Measurements from ENCODE around the gene PSAPL1.
A peak's percentile ranks its signal among the peaks of the same experiment; 100 is the strongest.

PSAPL1 gene

GRCh38 chr4:7444314-7444713 is 9.6 kb upstream of the PSAPL1 start:
- Mint-ChIP-seq H3K27me3 (peaks cover 17% of the 10 kb centered on the region), H3K4me1 (no peaks in the 10 kb centered on the region), H3K36me3 (no peaks in the 10 kb centered on the region), H3K27ac (no peak overlapping the region), H3K4me3 (no peak overlapping the region), H3K9me3 (no peaks in the 10 kb centered on the region)

- Mint-ChIP-seq H3K27me3 (peaks cover 20% of the 10 kb centered on the region), H3K4me3 (no peak overlapping the region), H3K4me1 (no peaks in the 10 kb centered on the region), H3K9me3 (no peaks in the 10 kb centered on the region), H3K36me3 (no peaks in the 10 kb centered on the region), H3K27ac (no peak overlapping the region)
Measured at GRCh38 chr4:7442574-7443162, 7.9 kb upstream of the PSAPL1 start.

GRCh38 chr4:7441201-7441600 is 6.5 kb upstream of the PSAPL1 start:
- no peaks in the 10 kb centered on the region for H3K9me3 Mint-ChIP-seq

GRCh38 chr4:7439699-7440098 is 5.0 kb upstream of the PSAPL1 start:
- Mint-ChIP-seq H3K27me3 (peaks cover 19% of the 10 kb centered on the region), H3K4me3 (no peak overlapping the region), H3K9me3 (no peaks in the 10 kb centered on the region), H3K27ac (no peak overlapping the region), H3K36me3 (no peaks in the 10 kb centered on the region), H3K4me1 (no peaks in the 10 kb centered on the region)

More at GRCh38 chr4:7441201-7441600, 6.5 kb upstream of the PSAPL1 start:
- no peak overlapping the region for H3K27ac Mint-ChIP-seq
- peaks cover 20% of the 10 kb centered on the region for H3K27me3 Mint-ChIP-seq
- H3K4me3 Mint-ChIP-seq: no peak overlapping the region
- H3K36me3 Mint-ChIP-seq: no peaks in the 10 kb centered on the region
- H3K4me1 Mint-ChIP-seq: no peaks in the 10 kb centered on the region

GRCh38 chr4:7436256-7436655 is 1.5 kb upstream of the PSAPL1 start:
- H3K27me3 Mint-ChIP-seq: peaks cover 7% of the 10 kb centered on the region
- H3K36me3 Mint-ChIP-seq: no peaks in the 10 kb centered on the region

GRCh38 chr4:7435471-7436061 is 836 bp upstream of the PSAPL1 start:
- H3K36me3 Mint-ChIP-seq: no peaks in the 10 kb centered on the region
- peaks cover 4% of the 10 kb centered on the region for H3K27me3 Mint-ChIP-seq
- H3K4me1 Mint-ChIP-seq: no peaks in the 10 kb centered on the region
- no peaks in the 10 kb centered on the region for H3K9me3 Mint-ChIP-seq
- H3K27ac Mint-ChIP-seq: peak overlapping the region; percentile 17
- no peak overlapping the region for H3K4me3 Mint-ChIP-seq

More at GRCh38 chr4:7436256-7436655, 1.5 kb upstream of the PSAPL1 start:
- no peaks in the 10 kb centered on the region for H3K9me3 Mint-ChIP-seq
- H3K27ac Mint-ChIP-seq: no peak overlapping the region
- no peaks in the 10 kb centered on the region for H3K4me1 Mint-ChIP-seq
- H3K4me3 Mint-ChIP-seq: no peak overlapping the region

- Mint-ChIP-seq H3K4me3 (no peak overlapping the region), H3K9me3 (no peaks in the 10 kb centered on the region), H3K36me3 (no peaks in the 10 kb centered on the region), H3K27ac (no peak overlapping the region), H3K27me3 (peaks cover 2% of the 10 kb centered on the region), H3K4me1 (no peaks in the 10 kb centered on the region)
Measured at GRCh38 chr4:7434141-7434765, 477 bp downstream of the PSAPL1 start.

- Mint-ChIP-seq H3K9me3 (no peaks in the 10 kb centered on the region), H3K36me3 (no peaks in the 10 kb centered on the region), H3K27me3 (no peaks in the 10 kb centered on the region), H3K4me3 (no peak overlapping the region), H3K4me1 (no peaks in the 10 kb centered on the region), H3K27ac (no peak overlapping the region)
Measured at GRCh38 chr4:7433376-7434140, 1.2 kb downstream of the PSAPL1 start.

- H3K27me3 Mint-ChIP-seq: no peaks in the 10 kb centered on the region
- H3K4me3 Mint-ChIP-seq: no peak overlapping the region
- no peaks in the 10 kb centered on the region for H3K36me3 Mint-ChIP-seq
- no peaks in the 10 kb centered on the region for H3K9me3 Mint-ChIP-seq
- H3K27ac Mint-ChIP-seq: no peak overlapping the region
- H3K4me1 Mint-ChIP-seq: no peaks in the 10 kb centered on the region
Measured at GRCh38 chr4:7432531-7433375, 2.0 kb downstream of the PSAPL1 start.

- H3K27ac Mint-ChIP-seq: no peak overlapping the region
- no peaks in the 10 kb centered on the region for H3K4me1 Mint-ChIP-seq
- peaks cover 1% of the 10 kb centered on the region for H3K27me3 Mint-ChIP-seq
- H3K36me3 Mint-ChIP-seq: no peaks in the 10 kb centered on the region
- H3K4me3 Mint-ChIP-seq: no peak overlapping the region
- no peaks in the 10 kb centered on the region for H3K9me3 Mint-ChIP-seq
Measured at GRCh38 chr4:7431696-7432530, 2.8 kb downstream of the PSAPL1 start.

GRCh38 chr4:7430965-7431695 is 3.6 kb downstream of the PSAPL1 start:
- no peaks in the 10 kb centered on the region for H3K36me3 Mint-ChIP-seq
- no peaks in the 10 kb centered on the region for H3K4me1 Mint-ChIP-seq
- H3K27ac Mint-ChIP-seq: no peak overlapping the region
- H3K9me3 Mint-ChIP-seq: no peaks in the 10 kb centered on the region
- H3K27me3 Mint-ChIP-seq: peaks cover 1% of the 10 kb centered on the region
- no peak overlapping the region for H3K4me3 Mint-ChIP-seq

- H3K36me3 Mint-ChIP-seq: no peaks in the 10 kb centered on the region
- H3K4me3 Mint-ChIP-seq: no peak overlapping the region
- H3K27me3 Mint-ChIP-seq: peaks cover 1% of the 10 kb centered on the region
- no peaks in the 10 kb centered on the region for H3K9me3 Mint-ChIP-seq
- H3K27ac Mint-ChIP-seq: no peak overlapping the region
- no peaks in the 10 kb centered on the region for H3K4me1 Mint-ChIP-seq
Measured at GRCh38 chr4:7430368-7430964, 4.3 kb downstream of the PSAPL1 start.

- Mint-ChIP-seq H3K4me1 (no peaks in the 10 kb centered on the region), H3K27ac (no peak overlapping the region), H3K9me3 (no peaks in the 10 kb centered on the region), H3K27me3 (peaks cover 1% of the 10 kb centered on the region), H3K4me3 (no peak overlapping the region), H3K36me3 (no peaks in the 10 kb centered on the region)
Measured at GRCh38 chr4:7429601-7430078, 5.1 kb downstream of the PSAPL1 start.

- Mint-ChIP-seq H3K27me3 (peaks cover 1% of the 10 kb centered on the region), H3K4me1 (no peaks in the 10 kb centered on the region), H3K4me3 (no peak overlapping the region), H3K36me3 (no peaks in the 10 kb centered on the region), H3K9me3 (no peaks in the 10 kb centered on the region), H3K27ac (no peak overlapping the region)
Measured at GRCh38 chr4:7429069-7429416, 5.7 kb downstream of the PSAPL1 start.

Measured in activated naive CD4-positive, alpha-beta T cell treated with anti-CD3 and anti-CD28 coated beads, Interleukin-2, amount 50 U/mL, for 24 hours (primary cell).